MM.1S (cell line): ENCODE results near the gene IFNL3.

ENCODE experiments used
- EZH2 ChIP-seq: fragments of 300-600 bp; sonication (generic); optimal IDR thresholded peaks from 2 replicates; pipeline ENCODE3; 2017; ENCODE audit warnings: low read depth, mild to moderate bottlenecking, antibody characterized with exemption, low read length, mixed read lengths
- EZH2phosphoT487 ChIP-seq: fragments of 300-600 bp; sonication (generic); IDR thresholded peaks from 2 replicates; pipeline ENCODE4 v1.6.1; 2018; ENCODE audit warnings: antibody characterized with exemption, low read length
- TF ChIP-seq, protein P1 (sequence below): fragments of 300-600 bp; sonication (generic); IDR thresholded peaks from 2 replicates; pipeline ENCODE4 v1.5.1; 2016; ENCODE audit warnings: antibody characterized with exemption, low read length, mixed read lengths

DNA sequence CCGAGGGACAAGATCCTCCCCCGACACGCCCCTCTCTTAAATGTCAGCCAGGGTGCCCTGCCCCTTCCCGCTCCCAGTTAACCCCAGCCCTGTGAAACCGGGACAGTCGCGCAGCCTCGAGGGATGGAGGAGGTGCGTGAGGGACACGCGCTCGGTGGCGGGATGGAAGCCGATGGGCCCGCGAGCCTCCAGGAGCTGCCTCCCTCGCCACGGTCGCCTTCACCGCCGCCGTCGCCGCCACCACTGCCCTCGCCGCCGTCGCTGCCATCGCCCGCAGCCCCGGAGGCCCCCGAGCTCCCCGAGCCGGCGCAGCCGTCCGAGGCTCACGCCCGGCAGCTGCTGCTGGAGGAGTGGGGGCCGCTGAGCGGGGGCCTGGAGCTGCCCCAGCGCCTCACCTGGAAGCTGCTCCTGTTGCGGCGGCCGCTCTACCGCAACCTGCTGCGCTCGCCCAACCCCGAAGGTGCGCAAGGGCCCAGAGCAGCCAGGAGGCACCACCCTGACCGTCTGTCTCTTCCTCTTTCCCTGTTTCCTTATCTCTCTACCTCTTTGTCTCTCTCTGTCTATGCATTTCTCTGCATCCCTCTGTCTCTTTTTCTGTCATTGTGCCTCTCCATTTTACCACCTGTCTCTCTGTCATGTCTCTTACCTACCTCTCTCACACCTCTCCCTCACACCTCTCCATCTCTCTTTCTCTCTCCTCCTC lies 47.8 kb downstream of the IFNL3 start, which contains the start of gene NCCRP1:
- TF ChIP-seq, protein P1, sequence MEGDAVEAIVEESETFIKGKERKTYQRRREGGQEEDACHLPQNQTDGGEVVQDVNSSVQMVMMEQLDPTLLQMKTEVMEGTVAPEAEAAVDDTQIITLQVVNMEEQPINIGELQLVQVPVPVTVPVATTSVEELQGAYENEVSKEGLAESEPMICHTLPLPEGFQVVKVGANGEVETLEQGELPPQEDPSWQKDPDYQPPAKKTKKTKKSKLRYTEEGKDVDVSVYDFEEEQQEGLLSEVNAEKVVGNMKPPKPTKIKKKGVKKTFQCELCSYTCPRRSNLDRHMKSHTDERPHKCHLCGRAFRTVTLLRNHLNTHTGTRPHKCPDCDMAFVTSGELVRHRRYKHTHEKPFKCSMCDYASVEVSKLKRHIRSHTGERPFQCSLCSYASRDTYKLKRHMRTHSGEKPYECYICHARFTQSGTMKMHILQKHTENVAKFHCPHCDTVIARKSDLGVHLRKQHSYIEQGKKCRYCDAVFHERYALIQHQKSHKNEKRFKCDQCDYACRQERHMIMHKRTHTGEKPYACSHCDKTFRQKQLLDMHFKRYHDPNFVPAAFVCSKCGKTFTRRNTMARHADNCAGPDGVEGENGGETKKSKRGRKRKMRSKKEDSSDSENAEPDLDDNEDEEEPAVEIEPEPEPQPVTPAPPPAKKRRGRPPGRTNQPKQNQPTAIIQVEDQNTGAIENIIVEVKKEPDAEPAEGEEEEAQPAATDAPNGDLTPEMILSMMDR: no peak
- no peak for TF ChIP-seq EZH2
- no peak for TF ChIP-seq EZH2phosphoT487
